GM15510 (cell line): ENCODE data around the gene SAMD15.

ENCODE experiments used
- POLR2A ChIP-seq: IDR thresholded peaks from 3 replicates; pipeline ENCODE4 v1.6.1; 2011; ENCODE audit warnings: borderline replicate concordance; ENCODE audit not compliant: insufficient read length; ENCODE audit errors: extremely low read depth

SAMD15 gene

DNA sequence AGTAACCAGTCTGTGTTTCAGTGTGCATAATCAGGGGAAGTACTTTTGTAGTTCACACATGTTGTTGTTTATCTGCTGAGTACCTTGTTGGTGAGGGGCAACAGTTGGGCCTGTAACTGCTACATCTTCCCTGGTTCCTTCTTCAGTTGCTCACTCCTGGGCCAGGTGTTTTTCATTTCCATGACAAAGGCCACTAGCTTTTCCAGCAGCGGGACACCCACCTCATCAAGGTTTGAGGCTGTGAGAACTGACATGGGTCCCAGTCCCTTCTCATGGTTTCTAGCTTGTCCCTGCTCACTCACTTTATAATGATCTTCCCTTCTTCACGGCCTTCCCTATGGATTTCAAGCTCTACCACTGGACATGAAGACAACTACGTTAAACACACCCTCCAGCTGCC lies 47.7 kb downstream of the SAMD15 start:
- TF ChIP-seq POLR2A, result no peak

DNA sequence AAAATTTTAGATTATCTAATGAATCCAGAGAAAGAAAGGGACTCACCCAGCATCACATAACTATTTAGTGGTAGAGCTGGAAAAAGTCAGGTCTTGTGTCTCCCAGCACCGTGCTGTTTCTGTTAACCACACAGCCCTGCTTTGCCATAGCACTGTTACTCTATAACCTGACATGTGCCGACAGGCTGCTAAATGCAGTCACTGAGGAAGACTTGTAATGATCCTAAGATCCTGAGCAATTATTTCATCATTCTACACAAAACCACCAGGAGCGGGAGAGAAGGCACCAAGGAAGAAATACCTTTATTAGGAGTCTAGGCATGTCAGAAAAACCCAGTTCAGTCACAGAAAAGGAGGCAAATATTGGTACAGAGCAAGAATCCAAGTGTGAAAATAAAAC lies 49.2 kb downstream of the SAMD15 start:
- no peak for TF ChIP-seq POLR2A

DNA sequence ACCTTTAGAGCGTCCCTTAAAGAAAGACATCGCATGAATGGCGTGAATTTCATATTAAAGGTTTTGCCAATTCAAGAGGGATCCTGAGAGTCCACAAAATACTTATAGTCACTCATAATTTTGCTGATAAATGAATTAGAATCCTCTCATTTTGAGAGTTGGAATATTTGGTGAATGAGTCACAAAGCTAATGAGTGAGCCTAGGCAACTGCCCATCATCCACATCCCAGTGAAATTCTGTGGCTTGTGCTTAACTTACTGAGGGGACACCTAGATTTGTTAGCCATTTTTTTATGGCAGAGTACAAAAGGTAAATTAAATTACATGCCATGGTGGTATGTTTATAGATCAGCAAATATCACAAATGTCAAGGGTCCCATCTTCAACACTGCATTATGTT lies 58.9 kb downstream of the SAMD15 start:
- no peak for TF ChIP-seq POLR2A

DNA sequence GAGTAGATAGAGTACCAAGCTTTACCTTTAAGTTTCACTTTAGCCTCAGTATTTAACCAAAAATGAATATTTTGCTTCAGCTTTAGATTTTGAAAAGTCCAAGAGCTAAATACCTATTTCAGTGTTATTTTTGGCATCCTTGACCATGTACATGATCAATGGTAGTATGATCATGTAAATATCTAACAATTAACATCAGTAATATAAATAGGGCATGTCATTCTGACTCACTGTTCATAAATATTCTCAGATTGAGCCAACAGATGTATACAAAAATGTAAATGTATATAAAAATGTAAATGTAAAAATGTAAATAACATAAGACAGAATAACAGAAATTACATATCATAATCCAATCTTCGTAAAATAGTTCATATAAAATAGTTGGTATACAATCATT lies 61.4 kb downstream of the SAMD15 start:
- no peak for TF ChIP-seq POLR2A

DNA sequence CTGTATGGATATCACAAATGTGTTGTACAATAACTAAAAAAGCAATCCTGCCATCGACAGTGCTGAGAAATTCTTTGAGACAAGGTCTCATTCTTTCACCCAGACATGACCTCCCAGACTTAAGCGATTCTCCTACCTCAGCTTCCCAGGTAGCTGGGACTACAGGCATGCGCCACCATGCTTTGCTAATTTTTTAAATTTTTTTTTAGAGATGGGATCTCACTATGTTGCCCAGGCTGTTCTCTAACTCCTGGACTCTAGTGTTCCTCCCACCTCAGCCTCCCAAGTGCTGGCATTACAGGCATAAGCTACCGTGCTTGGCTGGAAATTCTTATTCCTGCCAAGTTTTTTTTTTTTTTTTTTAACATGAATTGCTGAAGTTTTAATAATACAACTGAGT lies 62.7 kb downstream of the SAMD15 start:
- no peak for TF ChIP-seq POLR2A
